Measurements from ENCODE around the gene PAX8. TPM values are rescaled to one million over a fixed set of nuclear protein-coding genes. Genes with fewer than 3 reads are reported as not detected.

Gene PAX8
- total RNA-seq, 2 experiments from 2014 or later = 1.6 to 2.6 TPM

- DNase-seq (ENCODE audit: low spot score) = no peak
- Histone ChIP-seq H4K20me1 (ENCODE audit: insufficient read depth, low read length) (peaks cover 6% of the 10 kb centered on the region), H3K4me2 (ENCODE audit: low read length) (no peak overlapping the region), H3K36me3 (ENCODE audit: insufficient read depth, low read length) (peaks cover 80% of the 10 kb centered on the region), H3K9me3 (ENCODE audit: low read length) (no peaks in the 10 kb centered on the region), H3K27ac (ENCODE audit: low read depth, low read length, poor library complexity, severe bottlenecking) (no peak overlapping the region), H3K4me1 (ENCODE audit: insufficient read depth, low read length, poor library complexity, severe bottlenecking) (peaks cover 6% of the 10 kb centered on the region), H3K9me2 (ENCODE audit: insufficient read depth, low read length) (no peaks in the 10 kb centered on the region), H2AFZ (ENCODE audit: low read length) (no peak overlapping the region), H3K79me2 (ENCODE audit: insufficient read depth, low read depth, low read length) (peaks cover 23% of the 10 kb centered on the region), H3K4me3 (ENCODE audit: low read depth, low read length, poor library complexity, severe bottlenecking) (no peak overlapping the region)
- ChIA-PET CTCF (ENCODE audit: unreplicated experiment) (no interaction called here), POLR2A (interaction anchor here (1.1 to 1.7 kb wide), 2 partner anchors 7 to 44 kb away, joined by 3 to 5 read pairs; no protein-coding TSS in a partner anchor)
- TSS peak; percentile 8 for BruUV-seq (replicated peaks)
- intact Hi-C loops (cut with micrococcal nuclease; ENCODE audit: unreplicated experiment) = no loop called here
- no peak for TF ChIP-seq CTCF (conservative IDR thresholded peaks at IDR 0.05; ENCODE audit: low read length)
- no peak for TF ChIP-seq EZH2phosphoT487 (IDR thresholded peaks at IDR 0.05; ENCODE audit: borderline replicate concordance, low read depth, low read length)
These were observed 96.1 kb downstream of the PAX8 start for GRCh38 chr2:113182471-113183260.

- ChIA-PET POLR2A (no interaction called here), CTCF (ENCODE audit: unreplicated experiment) (no interaction called here)
- no TSS peak for BruUV-seq (replicated peaks)
- Histone ChIP-seq H3K4me2 (ENCODE audit: low read length) (no peak overlapping the region), H3K4me1 (ENCODE audit: insufficient read depth, low read length, poor library complexity, severe bottlenecking) (peaks cover 12% of the 10 kb centered on the region), H2AFZ (ENCODE audit: low read length) (no peak overlapping the region), H3K79me2 (ENCODE audit: insufficient read depth, low read depth, low read length) (peaks cover 35% of the 10 kb centered on the region), H3K9me2 (ENCODE audit: insufficient read depth, low read length) (no peaks in the 10 kb centered on the region), H3K27ac (ENCODE audit: low read depth, low read length, poor library complexity, severe bottlenecking) (no peak overlapping the region), H3K9me3 (ENCODE audit: low read length) (no peaks in the 10 kb centered on the region), H4K20me1 (ENCODE audit: insufficient read depth, low read length) (peaks cover 18% of the 10 kb centered on the region), H3K36me3 (ENCODE audit: insufficient read depth, low read length) (peaks cover 80% of the 10 kb centered on the region), H3K4me3 (ENCODE audit: low read depth, low read length, poor library complexity, severe bottlenecking) (no peak overlapping the region)
- TF ChIP-seq CTCF (conservative IDR thresholded peaks at IDR 0.05; ENCODE audit: low read length) = no peak
- no peak for TF ChIP-seq EZH2phosphoT487 (IDR thresholded peaks at IDR 0.05; ENCODE audit: borderline replicate concordance, low read depth, low read length)
- intact Hi-C loops (cut with micrococcal nuclease; ENCODE audit: unreplicated experiment) = no loop called here
- no peak for DNase-seq (ENCODE audit: low spot score)
These were observed 97.3 kb downstream of the PAX8 start for GRCh38 chr2:113181258-113182051.
